Stimulated activated naive CD8-positive, alpha-beta T cell treated with anti-CD3 and anti-CD28 coated beads, Interleukin-15, Interleukin-2, amounts not matched to agents 100 U/mL and 50 U/mL, for 24 hours (primary cell): ENCODE results near the gene FAM181B.
A peak's percentile ranks its signal among the peaks of the same experiment; 100 is the strongest.
"Not testable (repeated sequence)": the region's sequence is repeated elsewhere in the genome, so short reads cannot be mapped to it uniquely, and the experiment has no call there.

Experiments used
- ATAC-seq: fragments of 150-1000 bp; cut with Tn5 transposase; one replicate; pipeline ENCODE4 v1.10.0; 2021
- DNase-seq: peaks from one replicate; pipeline ENCODE4 v3.0.0; 2021

Gene FAM181B

DNA sequence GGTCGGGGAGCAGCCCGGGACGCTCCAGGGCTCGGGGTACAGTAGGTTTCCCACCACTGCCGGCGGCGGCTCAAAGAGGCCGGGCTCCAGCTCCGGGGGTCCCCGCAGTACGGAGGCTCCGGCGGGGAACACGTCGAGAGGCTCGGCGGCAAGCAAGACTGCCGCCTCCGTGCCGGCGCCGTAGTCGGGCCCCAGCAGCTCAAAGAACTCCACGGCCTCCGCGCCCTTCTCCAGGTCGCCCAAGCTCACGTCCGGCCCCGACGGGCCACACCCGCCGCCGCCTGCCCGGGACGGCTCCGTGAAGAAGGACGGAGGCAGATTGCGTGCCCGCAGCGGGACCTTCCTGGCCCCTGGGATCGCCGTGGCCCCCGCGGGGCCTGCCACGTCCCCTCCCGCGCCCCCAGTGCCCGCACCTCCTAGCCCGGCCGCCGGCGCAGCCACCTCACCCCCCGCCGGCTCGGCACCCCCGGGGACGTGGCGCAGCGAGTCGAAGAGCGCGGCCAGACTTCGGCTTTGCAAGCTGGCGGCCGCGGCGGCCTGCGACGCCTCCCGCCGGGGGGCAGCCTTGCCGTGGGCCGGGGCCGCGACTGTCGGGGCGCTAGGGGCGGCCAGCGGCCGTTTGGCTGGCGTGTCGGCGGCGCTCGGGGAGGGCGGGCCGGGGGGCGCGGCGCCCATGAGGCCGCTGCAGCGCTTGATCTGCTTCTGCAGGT is 775 bp downstream of the FAM181B start:
- peak; percentile 15 for DNase-seq
- ATAC-seq = no peak

DNA sequence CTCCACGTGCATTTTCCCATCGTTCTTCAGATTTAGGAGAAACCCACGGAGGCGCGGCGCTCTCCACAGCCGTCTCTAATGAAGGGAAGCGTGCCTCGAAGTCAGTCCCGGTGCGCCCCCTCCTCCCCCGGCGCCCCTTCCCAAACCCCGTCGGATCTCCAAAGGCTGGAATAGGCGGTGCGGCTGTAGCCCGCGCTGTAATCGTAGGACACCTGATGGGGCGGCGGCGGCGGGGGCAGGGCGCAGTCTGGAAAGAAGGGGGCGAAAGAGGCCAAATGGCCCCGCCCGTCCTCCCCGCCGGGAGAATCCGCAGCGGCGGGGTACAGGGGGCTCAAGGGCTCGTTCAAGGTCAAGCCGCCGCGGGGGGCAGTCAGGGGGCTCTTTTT is 1.3 kb downstream of the FAM181B start:
- ATAC-seq = no peak

DNA sequence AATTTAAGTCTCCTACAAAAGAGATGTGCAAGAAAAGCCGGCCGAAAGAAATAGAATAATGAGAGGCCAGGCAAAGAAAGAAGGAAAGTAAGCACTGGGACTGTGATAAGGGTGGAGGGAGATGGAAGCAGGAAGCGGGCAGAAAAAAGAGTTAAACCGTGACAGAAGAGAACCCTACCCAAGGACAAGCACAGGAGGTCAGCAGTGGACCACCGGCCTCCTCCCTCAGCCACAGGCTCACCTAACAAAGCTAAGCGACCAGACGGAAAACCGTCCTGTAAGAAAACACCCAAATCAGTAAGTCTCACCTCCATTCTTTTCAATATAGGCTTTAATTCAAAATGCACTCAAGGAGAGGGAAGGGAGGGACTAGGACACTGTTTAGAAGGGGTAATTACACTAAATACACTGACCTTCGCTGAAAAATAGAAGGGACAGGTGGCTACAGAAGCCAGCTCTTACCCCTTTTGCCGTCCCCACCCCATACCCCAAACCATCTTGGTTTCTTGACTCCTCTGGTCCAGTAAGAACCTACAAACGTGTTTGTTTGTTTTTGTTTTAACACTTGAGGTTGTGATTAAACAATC is 1.9 kb downstream of the FAM181B start:
- ATAC-seq = no peak

More for the DNA sequence above, 1.3 kb downstream of the FAM181B start:
- DNase-seq = no peak

DNA sequence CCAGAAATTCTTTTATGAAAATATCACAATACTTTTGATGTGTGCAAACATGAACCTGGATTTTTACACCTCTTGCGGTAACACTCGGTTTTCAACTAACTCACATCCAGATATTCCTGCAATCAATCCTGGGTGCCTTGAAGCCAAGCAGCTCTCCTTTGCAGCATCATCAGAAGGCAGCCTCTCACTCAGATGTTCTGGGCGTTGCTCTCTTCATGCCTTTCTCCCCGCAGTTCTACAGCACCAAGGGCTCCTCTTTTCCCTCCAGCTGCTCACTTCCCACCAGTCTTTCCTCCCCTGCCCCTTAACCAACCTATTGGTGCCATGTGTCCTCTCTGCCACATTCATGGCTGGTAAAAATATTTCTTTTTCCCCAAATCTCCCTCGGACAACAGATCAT is 2.9 kb downstream of the FAM181B start:
- DNase-seq (no peak), ATAC-seq (no peak)

More for the DNA sequence above, 1.9 kb downstream of the FAM181B start:
- DNase-seq = no peak

DNA sequence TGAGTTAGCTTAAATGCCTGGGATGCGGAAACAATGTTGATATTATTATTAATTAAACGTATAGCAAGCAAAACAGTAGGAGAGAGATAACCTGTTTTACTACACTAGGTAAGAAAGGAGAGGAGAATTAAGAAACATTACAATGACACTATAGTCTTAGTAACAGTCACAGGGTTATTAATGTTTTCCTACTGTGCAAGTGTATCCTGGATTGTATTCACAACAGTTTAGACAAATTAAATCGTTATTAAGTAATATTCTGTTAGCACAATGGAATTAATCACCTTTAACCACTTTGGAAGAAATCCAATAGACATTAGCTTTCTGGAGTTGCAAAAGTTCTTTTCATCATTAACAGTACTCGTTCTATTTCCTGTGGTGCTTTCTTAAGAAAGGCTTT is 3.4 kb downstream of the FAM181B start:
- DNase-seq = no peak
- ATAC-seq = no peak

DNA sequence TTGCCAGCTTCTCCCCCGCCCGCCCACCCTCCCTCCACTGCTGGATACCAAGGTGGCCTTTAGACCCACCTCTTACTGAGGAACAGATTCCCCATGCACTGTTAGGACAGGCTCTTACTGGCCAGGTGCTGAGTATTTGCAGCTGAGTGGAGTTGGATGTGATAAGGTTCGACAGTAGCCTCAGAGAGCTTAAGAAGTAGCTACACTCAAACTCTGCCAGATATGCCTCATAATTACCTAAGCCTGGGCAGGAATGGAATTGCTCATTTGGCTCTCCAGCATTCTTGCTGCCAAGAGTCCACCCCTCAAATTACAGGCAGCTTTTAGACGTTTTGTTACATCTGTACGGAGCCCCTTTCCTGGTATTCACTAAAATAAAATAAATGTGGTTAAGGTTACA is 9.6 kb downstream of the FAM181B start:
- DNase-seq = no peak
- no peak for ATAC-seq

DNA sequence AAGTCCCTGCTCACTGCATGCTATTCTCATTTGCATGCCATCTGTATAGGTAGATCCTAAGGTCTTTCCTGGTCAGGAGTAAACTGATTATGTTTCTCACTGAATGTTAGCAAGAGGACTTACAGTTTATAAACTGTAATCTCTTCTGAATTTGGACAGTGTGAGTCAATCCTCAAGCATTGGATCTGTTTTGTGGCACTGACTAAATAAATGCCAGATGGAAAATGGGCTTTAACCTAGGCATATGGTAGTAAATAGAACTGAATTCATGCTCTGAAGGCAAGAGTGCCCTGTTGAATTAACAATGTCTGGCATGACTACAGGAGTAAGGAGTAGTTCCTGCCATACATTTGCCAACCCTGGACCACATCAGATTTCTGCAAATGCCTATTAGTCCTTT is 11.4 kb downstream of the FAM181B start:
- ATAC-seq = peak; percentile 24
- no peak for DNase-seq

DNA sequence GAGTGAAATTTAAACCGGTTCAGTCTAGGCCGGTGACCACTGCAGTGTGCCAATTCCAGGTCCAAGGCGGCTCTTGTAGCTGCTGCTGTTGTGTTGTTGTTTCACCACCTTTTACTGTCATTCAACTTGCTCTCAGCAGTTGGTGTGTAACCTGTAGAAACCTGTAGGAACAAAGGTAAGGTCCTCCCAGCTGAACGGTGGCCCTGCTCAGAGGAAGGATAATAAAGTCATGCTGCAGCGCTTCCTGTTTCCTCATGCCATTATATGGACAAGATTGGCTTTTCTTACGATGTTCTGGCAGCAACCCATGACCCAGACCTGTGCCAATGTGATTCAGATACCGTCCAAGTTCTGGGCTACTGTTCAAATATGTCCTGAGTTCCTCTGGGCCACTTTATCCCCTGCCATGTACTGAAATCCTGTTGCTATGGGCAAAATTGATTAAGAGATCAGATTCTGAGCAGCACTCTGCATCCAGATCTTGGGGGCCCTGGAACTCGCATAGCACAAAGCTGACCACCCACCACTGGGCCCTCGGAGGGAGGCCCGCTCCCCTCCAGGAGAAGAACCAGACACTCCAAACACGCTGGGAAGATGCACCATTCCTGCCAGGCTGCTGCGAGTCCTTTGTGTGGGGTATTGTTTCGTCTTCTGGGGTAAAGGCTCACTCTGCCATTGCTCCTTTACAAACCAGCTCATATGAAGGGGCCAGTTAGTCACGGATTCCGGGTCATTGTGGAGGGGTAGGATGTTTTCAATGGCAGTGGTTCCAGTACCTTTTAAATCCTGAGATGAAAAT is 13.2 kb downstream of the FAM181B start:
- no peak for ATAC-seq

DNA sequence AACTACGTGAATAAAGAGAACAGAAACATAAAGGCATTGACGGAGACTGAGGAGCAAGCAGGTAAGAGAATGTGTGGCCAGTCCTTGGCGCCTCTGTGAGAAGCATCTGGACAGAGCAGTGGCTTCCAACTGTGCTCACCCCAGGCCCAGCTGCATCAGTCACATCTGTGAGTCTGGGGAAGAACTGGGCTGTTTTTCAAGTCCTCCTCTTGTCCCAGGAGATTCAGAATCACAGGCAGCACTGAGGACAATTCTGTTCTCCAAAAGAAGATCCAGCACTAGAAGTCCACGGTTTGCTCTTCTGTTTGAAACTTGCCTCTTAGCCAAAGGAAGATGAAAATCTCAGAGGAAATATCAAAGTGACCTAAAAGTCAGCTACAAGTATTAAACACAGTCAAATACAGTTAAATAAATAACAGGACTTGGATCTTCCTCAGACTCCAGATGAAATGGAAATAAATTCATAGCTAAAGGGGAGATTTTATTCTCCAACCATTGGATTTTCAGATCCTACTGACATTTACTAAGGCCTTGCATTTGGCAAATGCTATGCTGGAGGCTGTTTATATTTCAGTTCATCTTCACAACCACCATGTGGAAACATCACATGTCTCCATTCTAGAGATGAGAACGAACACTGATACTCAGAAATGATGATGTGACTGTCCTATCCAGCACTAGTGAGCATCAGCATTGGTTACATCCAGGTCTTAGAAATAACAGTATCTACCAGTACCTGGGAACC is 14.1 kb downstream of the FAM181B start:
- DNase-seq = no peak
- ATAC-seq = no peak

More for the DNA sequence above, 13.2 kb downstream of the FAM181B start:
- DNase-seq = no peak

DNA sequence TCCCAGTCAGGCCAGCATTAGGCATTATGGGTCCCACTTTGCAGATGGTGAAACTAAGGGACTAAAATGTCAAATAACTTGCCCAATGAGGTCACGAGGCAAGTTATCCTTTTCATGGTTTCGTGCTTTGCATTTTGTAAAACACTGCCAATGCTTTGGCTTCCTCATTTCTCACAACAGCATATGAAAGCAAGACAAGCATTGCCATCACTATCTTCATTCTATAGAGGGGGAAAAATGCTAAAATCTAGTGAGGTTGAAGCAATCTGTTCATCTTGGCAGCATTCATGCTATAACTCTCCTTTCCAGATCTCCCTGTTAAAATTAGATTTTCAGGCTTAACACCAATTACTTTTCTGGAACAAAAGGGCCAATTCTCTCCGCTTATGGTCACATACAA is 14.8 kb downstream of the FAM181B start:
- no peak for ATAC-seq
- no peak for DNase-seq

DNA sequence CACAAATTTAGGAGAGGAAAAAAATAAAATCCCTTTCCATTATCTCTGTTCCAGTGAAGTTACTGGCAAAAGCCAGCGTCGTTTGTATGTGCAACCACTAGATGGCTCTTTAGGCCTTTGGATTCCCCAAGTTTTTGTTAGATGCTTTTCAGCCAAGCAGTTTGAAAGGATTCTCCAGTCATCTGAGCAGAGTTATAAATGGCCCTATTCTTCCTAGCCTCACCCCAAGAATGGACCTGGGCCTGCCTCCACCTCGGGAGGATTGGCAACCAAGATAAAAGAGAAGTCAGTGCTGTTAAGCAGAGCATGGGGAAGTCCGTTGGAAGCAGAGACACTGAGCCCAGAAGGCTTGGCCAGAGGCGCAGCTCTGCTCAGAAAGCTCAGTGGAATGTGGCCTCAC is 15.4 kb downstream of the FAM181B start:
- DNase-seq = peak; percentile 9
- peak; percentile 40 for ATAC-seq

DNA sequence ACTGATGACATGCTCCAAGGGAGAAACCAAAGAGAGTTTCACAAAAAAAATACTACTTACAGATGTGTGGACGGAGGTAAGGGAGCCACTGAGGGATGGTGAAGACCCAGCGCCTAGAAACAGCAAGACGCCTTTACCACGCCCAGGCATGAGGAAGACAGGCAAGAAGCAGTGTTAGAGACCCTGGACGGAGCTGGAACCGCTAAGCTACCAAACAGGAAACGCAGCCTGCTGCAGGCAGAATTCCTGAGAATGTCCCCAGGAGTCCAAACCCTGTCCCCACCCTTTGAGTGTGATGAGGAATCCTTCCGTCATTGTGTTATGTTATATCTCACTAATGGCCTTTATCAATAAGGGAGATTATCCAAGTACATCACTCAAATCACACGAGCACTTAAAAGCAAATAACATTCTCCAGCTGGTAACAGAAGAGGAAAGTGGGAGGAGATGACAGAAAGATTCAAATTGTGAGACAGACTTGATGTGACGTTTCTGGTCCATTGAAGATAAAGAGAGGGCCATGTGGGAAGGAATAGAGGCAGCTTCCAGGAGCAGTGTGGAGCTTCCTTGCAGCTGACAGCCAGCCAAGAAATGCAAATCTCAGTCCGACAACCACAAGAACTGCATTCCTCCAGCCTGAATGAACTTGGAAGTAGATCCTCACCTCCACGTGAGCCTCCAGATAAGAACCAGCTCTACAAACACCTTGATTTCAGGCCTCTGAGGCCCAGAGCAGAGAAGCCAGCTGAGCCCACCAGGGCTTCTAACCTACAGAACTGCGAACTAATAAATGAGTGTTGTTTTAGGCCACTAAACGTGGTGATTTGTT is 19.1 kb downstream of the FAM181B start:
- DNase-seq (no peak), ATAC-seq (no peak)

DNA sequence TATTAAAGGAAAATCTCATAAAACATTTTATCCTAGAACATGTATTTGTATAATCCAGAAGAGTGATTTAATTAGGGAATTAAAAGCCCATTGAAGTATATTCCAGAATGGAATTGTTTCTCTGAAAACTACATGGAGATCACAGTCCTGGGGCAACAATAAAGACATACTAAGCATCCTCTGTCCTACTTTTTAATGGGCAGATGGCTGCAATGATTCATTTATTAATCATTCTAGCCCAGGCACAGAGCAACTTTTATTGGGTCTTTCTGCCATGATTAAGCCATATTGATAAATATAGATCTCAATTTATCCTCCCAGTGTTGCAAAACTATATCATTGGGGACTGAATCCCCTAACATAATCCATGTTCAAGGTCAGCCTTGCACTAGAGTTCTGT is 22.0 kb downstream of the FAM181B start:
- DNase-seq (no peak), ATAC-seq (no peak)

DNA sequence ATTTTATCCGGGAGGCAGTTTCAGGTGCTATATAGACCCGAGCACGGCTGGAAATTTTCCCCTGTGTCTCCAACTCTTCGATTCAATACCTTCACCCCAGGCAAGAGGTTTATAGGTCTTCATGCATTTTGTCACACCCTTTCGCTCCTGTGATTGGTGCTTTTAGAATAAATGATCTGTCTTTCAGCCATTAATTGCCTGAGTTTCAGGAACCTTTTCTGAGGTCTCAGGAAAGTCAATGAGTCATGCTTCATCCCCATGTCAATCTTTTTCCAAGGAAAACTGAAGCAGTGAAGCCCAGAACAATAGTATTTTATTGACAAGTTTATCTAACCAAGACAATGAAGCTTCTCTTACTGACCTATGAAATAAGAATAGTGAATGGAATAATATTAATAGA is 29.9 kb downstream of the FAM181B start:
- ATAC-seq = no peak
- DNase-seq = no peak

DNA sequence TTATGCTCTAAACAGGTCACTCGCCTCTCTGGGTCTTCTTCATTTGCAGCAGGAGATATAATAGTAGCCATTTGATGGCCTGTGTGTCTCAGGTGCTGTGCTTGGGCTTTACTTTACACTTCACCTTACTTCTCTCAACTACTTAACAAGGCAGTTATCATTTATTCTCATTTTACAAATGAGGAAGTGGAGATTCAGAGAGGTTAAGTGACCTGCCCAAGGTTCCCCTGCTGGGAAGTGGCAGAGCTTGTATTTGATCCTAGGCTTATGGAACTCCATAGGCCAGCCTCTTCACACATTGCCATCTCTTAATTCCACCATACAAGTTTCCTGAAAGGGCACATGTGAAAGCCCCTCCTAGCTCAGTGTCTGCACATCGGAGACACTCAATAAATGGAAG is 30.4 kb downstream of the FAM181B start:
- ATAC-seq = no peak
- DNase-seq = no peak

DNA sequence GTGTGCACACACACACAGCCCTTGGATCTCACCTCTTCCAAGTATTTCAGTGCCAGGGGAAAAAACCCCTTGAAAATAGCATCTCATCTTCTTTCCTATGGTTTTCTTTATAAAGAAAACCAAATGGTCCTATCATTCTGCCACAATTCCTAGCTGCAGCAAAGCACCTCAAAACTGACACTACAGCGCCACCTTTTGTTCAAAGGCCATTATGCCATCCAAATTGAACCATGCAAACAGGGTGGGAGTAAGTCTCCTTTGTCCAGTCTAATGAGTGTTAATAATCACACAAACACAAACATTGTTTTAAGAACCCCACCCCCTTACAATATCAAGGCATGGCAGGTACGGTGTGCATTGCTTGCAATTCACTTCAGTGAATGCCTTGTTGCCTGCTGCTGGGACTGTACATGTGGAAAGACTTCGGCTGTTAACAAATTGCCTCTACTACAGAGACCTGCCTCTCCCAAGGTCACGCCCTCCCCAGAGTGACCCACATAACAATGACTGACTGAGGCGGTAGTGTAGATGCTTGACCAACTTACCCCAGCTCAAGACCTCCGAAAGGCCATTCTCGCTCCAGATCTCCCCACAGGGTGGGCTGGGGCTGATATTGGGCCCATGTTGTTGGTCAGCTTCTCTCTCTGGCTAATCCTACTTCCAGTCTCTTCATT is 31.7 kb downstream of the FAM181B start:
- ATAC-seq = no peak
- peak; percentile 30 for DNase-seq

DNA sequence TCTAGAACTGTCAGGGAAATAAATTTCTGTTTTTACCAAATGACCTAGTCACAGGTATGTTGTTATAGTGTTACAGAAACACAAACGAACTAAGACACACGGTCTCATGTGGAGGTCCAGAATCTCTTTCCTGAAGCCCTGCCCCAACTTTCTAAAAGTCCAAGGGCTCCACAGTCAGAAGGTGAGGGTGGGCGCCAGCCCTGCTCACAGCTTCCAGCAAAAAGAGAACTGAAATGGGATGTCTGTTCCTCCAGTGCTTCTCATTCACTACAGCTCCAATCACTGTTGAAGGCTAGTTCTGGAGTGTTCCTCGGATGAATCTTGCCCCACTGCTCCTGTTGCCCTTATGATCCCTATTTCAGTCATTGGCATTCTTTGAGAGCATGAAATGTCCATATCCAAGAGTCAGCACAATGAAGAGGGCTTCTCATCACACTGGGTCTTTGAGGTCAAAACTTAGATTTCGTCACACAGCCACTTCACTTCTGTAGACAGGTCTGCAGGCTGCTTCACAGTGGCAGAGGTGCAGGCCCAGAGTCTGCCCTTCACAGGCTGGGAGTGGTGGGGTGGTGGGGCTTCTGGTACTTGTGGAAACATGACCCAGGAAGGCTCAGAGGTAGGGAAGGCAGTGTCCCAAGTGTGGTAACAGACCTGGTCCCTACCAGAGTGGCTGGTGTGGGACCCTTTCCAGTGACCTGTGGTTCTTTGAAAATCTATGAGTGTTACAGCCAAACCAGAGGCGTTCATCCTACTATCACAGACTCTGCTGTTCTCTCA is 34.9 kb downstream of the FAM181B start:
- no peak for ATAC-seq
- DNase-seq = no peak

DNA sequence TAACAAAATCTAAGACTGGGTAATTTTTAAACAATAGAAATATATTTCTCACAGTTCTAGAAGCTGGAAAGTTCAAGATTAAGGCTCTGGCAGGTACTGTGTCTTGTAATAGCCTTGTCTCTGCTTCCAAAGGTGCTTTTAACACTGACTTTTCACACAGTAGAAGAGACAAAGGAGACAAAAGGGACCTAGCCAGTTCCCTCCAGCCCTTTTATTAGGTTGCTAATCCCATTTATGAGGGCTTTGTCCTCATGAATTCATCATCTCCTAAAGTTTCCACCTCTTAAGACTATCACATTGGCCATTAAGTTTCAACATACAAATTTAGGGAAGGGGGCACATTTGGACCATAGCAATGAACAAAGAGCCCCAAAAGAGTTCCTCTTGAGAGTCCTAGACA is 40.7 kb downstream of the FAM181B start:
- DNase-seq (no peak), ATAC-seq (no peak)

DNA sequence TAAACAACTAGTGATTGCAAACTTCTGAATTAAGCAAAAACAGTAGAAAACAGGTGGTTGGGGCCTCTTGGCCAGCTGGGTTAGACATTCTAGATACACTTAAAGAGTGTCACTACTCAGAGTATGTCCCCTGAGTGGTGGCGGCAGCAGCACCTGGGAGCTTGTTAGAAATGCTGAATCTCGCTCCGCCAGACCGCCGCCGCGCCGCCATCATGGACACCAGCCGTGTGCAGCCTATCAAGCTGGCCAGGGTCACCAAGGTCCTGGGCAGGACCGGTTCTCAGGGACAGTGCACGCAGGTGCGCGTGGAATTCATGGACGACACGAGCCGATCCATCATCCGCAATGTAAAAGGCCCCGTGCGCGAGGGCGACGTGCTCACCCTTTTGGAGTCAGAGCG is 44.3 kb downstream of the FAM181B start:
- ATAC-seq, DNase-seq: not testable (repeated sequence)

DNA sequence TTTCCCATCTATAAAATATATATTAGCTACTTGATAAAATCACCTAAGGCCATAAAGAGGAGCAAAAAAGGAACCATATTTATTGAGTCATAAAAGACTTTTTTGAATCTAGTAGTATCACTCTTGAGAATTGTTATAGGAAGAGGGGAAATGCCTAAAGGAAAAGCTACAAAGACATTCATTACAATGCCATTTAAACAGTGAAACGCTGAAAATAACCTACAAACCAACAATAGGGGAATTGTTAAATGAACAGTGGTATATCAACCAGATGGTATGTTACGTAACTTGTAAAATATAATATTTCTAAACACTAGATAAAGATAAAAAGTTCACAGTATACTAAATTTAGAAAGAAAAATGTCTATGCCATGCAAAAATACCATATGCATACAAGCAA is 47.5 kb downstream of the FAM181B start:
- ATAC-seq (no peak), DNase-seq (no peak)
